HG02571 (cell line): Measurements from ENCODE around the gene VGLL4.

Experiments
- ATAC-seq: cut with Tn5 transposase; IDR thresholded peaks from one replicate; pipeline ENCODE4 v1.9.1; 2021; ENCODE audit warnings: mild to moderate bottlenecking, moderate library complexity; ENCODE audit not compliant: unreplicated experiment

The VGLL4 gene

DNA sequence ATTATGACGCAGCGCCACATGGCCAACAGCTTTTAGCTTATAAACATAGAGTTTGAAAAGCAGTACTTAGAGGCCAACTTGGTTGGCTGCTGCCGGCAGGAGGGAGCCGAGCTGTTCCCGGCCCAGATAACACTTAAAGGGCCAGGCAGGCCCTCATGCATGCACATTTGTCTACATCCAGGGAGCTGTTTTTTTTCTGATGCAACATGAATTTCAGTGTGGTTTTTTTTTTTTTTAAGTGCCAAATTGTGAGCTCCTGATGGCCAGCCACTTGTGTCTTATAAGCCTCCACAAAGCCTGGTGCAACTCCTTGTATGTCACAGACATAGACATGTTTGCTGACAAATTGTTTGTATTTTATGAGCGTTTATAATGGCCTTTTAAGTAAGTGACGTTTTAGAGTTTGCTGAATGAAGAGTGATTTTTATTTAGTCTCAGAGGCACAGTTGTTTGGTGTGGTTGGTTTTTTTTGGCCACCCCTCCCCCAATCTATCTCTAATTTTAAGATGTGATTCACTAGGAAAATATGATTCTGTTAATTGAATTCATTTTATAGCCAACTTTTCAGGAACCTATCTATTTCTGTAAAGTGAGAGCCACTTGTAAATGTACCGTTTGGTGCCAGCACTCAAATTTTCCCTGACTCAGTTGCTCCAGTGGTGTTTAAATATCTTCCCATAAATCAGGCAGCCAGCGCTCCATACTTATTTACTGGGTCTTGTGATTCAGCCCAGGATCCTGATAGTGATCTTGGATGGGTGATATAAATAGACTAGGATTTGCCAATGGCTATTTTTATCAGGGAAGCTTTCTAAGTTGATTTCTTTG is 134.3 kb downstream of the VGLL4 start:
- ATAC-seq = no peak

- ATAC-seq = no peak
Measured at GRCh38 chr3:11508346-11509172, 135.2 kb downstream of the VGLL4 start.

DNA sequence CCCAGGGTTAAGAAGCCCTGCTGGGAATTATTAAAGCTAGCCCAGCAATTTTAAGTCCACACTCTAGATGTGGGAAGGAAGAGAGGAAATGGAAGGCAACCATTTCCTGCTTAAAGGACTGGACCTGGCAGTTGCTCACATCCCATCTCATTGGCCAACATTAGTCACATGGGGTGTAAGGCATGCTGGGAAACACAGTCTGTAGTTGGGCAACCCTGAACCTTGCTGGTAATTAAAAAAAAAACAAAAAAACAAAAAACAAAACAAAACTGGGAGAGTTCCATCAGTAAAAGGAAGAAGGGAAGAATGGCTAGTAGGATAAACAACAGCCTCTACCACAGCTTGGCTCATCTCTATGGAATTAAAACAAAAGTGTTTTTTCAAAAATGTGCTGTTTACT is 136.0 kb downstream of the VGLL4 start:
- no peak for ATAC-seq
